Breast epithelium (tissue), 3 donors: Measurements from ENCODE around the gene BRICD5.

ENCODE experiments used
- POLR2A ChIP-seq: fragments of 450-650 bp; IDR thresholded peaks from one replicate; pipeline ENCODE4 v1.6.1; 2016; ENCODE audit warnings: antibody characterized with exemption, mild to moderate bottlenecking, moderate library complexity
- POLR2AphosphoS5 ChIP-seq, 3 donors: sonication (generic); formaldehyde crosslinking; IDR thresholded peaks; one replicate each; pipeline ENCODE4 v1.6.1; 2017; ENCODE audit warnings: antibody characterized with exemption in 3 of 3
- TF ChIP-seq, protein P1 (sequence below), 3 donors: fragments of 450-650 bp; IDR thresholded peaks; one replicate each; pipeline ENCODE4 v1.5.1; 2016 to 2017; ENCODE audit warnings: antibody characterized with exemption in 3 of 3, mild to moderate bottlenecking in 3 of 3, moderate library complexity in 3 of 3

DNA sequence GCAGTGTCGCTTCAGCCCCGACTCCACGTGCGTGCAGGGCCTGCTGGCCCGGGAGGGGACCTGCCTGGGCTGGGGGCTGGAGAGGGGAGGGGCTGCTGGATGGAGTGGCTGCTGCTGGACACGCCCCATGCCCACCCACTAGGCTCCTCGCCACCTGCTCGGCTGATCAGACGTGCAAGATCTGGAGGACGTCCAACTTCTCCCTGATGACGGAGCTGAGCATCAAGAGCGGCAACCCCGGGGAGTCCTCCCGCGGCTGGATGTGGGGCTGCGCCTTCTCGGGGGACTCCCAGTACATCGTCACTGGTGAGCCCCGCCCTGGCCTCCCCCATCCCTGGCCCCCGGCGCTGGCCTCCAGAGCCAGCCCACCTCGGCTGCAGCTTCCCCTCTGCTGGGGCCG, 2.4 kb downstream of the BRICD5 start:
- TF ChIP-seq, protein P1, sequence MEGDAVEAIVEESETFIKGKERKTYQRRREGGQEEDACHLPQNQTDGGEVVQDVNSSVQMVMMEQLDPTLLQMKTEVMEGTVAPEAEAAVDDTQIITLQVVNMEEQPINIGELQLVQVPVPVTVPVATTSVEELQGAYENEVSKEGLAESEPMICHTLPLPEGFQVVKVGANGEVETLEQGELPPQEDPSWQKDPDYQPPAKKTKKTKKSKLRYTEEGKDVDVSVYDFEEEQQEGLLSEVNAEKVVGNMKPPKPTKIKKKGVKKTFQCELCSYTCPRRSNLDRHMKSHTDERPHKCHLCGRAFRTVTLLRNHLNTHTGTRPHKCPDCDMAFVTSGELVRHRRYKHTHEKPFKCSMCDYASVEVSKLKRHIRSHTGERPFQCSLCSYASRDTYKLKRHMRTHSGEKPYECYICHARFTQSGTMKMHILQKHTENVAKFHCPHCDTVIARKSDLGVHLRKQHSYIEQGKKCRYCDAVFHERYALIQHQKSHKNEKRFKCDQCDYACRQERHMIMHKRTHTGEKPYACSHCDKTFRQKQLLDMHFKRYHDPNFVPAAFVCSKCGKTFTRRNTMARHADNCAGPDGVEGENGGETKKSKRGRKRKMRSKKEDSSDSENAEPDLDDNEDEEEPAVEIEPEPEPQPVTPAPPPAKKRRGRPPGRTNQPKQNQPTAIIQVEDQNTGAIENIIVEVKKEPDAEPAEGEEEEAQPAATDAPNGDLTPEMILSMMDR (IDR thresholded peaks at IDR 0.05): no peak
- no peak for TF ChIP-seq POLR2A
- TF ChIP-seq POLR2AphosphoS5 (IDR thresholded peaks at IDR 0.05): no peak
